ENCODE data around the gene ESPN.

ESPN gene

GRCh38 chr1:6461538-6462411 lies 37.2 kb downstream of the ESPN start:
- no peak for DNase-seq

GRCh38 chr1:6462412-6463119 lies 38.0 kb downstream of the ESPN start:
- no peak for DNase-seq

DNA sequence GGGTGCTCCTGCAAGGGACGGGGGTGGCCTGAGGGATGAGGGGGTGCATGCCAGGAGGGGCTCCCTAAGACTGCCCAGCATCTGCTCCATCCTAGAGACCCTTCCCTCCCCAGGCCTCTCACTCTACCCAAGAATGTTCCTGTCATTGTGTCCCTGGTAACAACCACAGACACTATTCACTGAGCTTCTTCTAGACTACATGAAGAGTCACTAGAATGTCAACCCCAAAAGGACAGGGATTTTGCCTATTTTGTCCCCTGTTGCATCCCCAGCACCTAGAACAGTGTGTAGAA lies 38.5 kb downstream of the ESPN start:
- no peak for DNase-seq

- peak in 6 of 58 donors; percentile 2 to 33 (median 12) for DNase-seq
Measured at GRCh38 chr1:6464514-6464836, 39.9 kb downstream of the ESPN start.

DNA sequence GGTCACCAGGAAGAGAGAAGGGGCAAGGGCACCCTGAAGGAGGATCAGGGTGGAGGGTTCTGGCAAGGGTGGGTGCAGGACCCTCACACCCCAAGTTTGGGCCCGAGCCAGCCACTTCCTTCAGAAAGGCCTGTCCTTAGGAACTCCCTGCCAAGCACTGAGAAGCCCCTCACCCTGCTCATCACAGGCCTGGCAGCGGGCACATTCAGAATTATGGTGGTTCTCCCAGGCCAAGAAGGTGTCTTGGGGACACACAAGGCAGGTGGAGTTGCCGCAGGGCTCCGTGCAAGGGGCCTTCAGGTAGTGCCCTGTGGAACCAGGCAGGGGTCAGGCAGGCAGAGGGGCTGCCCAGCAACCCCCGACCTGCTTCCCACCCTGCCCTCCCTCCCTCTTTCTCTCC lies 40.3 kb downstream of the ESPN start:
- no peak for DNase-seq

DNA sequence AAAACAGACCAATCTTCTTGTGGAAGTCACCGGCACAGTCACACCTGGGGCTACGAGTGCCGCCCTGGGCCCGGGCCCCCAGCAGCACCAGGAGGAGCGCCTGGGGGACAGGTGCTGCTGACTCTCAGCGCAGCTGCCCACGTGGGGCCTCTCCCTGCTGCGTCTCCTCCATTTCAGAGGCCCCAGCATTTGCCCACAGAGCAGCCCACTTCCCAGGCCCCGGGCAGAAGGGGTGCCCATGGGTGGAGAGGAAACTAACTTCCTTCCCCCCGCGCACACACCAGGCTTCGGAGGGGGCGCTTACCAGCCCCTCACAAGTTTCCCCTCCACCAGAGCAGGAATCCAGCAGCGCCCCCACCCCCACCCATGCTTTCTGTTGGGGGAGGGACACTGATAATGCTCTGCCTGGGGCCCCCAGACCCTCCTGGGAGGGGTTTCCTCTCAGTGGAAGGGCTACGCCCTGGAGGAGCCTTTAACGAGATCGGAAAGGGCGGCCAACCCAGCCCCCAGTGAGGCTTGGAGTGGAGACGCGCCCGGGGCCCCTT lies 41.0 kb downstream of the ESPN start:
- no peak for DNase-seq

DNA sequence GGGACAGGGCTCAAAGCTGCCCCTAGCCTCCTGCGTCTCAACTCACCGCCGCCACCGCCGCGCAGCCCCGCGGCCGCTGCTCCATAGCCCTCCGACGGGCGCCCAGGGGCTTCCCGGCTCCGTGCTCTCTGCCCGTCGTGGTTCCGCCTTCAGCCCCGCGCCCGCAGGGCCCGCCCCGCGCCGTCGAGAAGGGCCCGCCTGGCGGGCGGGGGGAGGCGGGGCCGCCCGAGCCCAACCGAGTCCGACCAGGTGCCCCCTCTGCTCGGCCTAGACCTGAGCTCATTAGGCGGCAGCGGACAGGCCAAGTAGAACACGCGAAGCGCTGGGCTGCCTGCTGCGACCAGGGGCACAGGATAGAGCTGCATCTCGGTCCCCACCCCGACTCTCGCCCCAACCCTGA lies 41.4 kb downstream of the ESPN start, which contains the start of gene TNFRSF25:
Gene TNFRSF25 (minus strand): TSS at position 151 of the 400 bp plus-strand sequence. CDS start 66 bp downstream, at position 85.
- no peak for DNase-seq

DNA sequence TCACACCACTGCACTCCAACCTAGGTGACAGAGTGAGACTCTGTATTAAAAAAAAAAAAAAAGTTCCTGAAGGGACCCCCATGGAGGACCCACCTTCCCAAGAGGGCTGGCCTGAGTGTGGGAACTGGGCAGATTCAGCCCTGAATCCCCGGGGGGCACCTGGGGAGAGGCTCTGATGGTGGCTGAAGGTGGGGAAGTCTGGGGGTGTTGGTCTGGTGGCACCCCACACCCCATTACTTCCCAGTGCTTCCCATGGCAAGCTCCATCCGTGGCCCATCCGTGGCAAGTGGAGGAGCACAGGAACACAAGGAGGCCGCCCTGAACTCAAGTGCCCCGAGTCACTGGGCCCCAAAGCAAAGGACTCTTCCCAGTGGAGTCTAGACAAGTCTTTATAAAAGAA lies 42.2 kb downstream of the ESPN start:
- no peak for DNase-seq

DNA sequence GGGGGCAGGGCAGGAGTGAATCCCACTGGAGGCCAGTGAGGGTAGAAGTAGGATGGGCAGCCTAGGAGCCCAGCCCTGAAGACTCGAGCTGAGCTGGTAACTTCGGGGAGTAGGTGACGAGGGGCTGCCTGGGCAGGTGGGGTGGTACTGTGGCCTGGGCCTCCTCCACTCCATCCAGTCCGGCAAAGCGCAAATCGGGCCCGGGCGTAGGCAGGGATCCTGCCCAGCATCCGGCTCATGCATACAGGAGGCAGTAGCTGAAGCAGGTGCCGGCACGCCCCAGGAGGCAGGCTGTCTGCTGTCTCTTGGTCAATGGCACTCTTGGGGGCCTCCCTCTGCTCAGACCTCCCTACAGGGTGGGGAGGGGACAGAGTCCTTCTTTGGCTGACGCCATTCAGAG lies 42.6 kb downstream of the ESPN start:
- DNase-seq: no peak

DNA sequence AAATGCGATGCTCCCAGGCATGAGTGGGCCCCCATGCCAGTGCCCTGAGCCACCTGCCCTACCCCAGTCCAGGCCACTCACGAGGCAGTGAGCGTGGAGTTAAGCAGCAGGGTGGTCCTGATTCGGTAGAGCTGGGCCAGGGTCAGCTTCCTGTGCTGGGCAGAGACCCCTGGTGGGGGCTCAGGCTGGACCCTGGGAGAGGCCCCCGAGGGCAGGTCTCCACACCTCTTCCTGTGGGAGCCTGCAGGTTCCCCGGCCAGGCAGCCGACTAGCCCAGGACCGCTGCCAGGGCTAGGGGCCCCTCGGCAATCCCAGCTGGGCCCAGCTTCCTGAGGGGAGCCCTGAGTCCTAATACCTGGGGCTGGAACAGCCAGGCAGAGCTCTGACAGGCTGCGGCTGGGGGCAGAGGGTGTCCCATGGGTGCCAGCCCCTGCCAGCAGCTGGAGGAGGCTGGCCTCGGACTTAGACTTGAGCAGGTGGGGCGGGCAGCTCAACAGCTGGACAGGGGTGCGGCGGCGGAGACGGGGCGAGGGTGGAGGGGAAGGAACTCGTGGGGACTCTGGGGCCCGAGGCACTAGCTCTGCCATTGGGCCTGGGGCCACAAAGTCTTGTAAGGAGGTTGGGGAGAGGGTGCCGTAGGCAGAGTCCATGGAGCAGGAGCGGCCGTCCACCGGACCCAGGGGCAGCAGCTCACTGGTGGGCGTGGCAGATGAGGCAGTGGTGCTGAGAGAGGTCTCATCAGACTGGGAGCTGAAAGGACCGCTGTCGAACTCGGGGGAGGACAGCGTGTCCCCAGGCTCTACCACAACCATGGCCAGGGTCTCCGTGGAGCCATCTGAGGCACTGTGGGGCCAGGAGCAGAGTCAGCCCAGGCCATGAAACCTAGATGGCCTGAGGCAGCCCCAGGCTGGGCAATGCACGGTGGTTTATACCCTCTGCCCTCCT lies 43.4 kb downstream of the ESPN start:
- DNase-seq: no peak

DNA sequence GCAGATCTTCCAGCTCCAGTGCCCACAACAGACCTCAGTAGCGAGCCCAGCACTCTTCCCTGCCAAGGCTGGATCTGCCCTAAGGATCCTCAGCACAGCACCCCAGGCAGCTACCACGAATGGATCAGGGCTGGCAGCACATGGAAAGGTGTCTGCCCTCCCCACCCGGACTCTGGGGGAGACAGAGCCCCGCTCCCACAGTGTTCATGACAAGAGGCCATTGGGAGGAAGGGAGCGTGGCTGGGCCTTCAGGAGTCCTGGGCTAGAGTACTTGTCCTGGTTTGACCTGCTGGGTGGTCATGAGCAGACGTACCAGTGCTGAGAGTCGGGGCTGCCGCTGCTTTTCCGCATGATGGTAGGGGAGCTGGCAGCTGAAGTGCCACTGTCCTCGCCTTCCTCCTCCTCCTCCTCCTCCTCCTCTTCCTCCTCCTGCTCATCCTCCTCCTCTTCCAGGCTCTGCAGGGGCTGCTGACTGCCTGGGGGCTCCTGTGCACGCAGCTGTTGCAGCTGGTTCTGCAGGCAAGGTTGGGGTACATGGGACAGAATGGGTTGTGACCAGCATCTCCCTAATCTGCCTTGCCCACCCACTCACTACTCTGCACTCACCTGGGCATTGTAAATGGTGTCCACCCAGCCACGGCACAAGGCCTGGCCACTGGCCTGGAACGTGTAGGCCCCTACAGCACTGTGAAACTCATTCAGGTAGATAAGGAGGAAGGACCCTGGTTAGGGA lies 44.3 kb downstream of the ESPN start:
- DNase-seq: no peak

- peak in 17 of 58 donors; percentile 10 to 58 (median 30) for DNase-seq
Measured at GRCh38 chr1:6470132-6471085, 45.8 kb downstream of the ESPN start.

GRCh38 chr1:6471086-6471969 lies 46.8 kb downstream of the ESPN start:
- DNase-seq: no peak

- no peak for DNase-seq
Measured at GRCh38 chr1:6471970-6472368, 47.4 kb downstream of the ESPN start.

DNA sequence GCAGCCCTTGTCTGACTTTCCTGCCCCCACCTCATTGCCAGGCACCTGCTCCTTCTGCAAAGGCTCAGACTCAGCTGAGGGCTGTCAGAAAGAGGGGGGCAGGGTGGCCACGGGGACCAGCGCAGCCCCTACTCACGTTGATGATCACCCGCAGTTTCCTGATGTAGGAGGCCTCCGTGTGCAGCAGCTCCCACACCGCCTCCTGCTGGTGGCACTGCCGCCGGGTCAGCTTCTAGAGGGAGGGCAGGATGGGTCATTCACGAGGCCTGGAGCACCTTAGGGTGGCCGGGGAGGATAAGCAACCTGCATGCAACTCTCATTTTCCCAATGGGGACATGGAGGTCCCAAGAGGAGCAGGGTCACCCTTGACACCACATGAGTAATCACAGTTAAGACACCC lies 47.8 kb downstream of the ESPN start:
- no peak for DNase-seq

DNA sequence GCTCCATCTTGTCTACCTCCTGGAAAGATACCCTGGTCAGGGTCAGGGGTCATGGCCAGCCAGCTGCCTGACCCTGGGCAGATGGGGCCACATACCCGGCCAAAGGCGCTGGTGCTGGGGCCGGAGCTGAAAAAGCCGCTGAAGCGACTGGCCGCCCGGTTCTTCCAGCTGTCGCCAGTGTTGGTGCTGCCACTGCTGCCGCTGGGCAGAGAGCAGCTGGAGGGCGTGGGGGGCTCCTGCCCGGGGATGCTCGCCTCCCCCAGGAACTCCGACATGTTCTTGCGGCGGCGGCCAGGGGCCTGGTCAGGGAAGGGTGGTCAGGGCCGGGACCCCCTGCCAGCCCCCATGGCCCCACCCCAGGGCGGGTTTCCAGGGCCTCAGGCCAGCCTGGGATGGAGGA lies 48.6 kb downstream of the ESPN start:
- no peak for DNase-seq

- DNase-seq: no peak
Measured at GRCh38 chr1:6473974-6474814, 49.6 kb downstream of the ESPN start.
